ENCODE data around the gene DNAJB8. TPM values are rescaled to one million over a fixed set of nuclear protein-coding genes. Genes with fewer than 3 reads are reported as not detected.

DNAJB8 gene
- total RNA-seq = not detected in 2 replicates

GRCh38 chr3:128466840-128467541 lies at the start of gene DNAJB8:
DNAJB8 (minus strand) TSS chr3:128466890; CDS start chr3:128463245, 3,645 bp downstream.
- H3K9me3 Mint-ChIP-seq = no peaks in the 10 kb centered on the region
- H3K27me3 Mint-ChIP-seq (ENCODE audit: low read depth) = peaks cover 22% of the 10 kb centered on the region
- no peaks in the 10 kb centered on the region for H3K36me3 Mint-ChIP-seq (ENCODE audit: low read depth)
- H3K4me1 Mint-ChIP-seq (ENCODE audit: low read depth) = peaks cover 16% of the 10 kb centered on the region
- no peak within 1 kb of the TSS for H3K4me3 Mint-ChIP-seq (ENCODE audit: low read depth)
- intact Hi-C loops (cut with micrococcal nuclease) = no loop called here
- peak; percentile 16 for DNase-seq (ENCODE audit: low spot score)
- no peak within 1 kb of the TSS for H3K27ac Mint-ChIP-seq

DNA sequence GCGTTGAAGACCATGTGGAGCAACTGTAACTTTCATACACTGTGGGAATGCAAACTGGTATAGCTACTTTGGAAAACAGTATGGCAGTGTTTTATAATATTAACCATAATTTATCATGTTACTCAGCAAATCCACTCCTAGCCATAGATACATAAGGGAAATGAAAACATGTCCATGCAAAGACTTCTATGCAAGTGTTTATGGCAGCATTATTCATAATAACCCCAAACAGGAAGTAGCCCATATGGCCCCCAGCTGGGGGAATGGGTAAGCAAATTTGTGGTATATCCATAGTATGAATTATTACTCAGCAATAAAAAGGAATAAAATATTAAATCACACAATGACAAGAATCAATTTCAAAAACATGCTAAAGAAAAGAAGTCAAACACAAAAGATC lies 49.3 kb upstream of the DNAJB8 start:
- intact Hi-C loops (cut with micrococcal nuclease) = no loop called here
- H3K27me3 Mint-ChIP-seq (ENCODE audit: low read depth) = peaks cover 28% of the 10 kb centered on the region
- H3K9me3 Mint-ChIP-seq = peaks cover 21% of the 10 kb centered on the region
- no peak overlapping the region for H3K4me3 Mint-ChIP-seq (ENCODE audit: low read depth)
- H3K27ac Mint-ChIP-seq = no peak overlapping the region
- no peaks in the 10 kb centered on the region for H3K36me3 Mint-ChIP-seq (ENCODE audit: low read depth)
- DNase-seq (ENCODE audit: low spot score) = no peak
- H3K4me1 Mint-ChIP-seq (ENCODE audit: low read depth) = no peaks in the 10 kb centered on the region

- H3K4me3 Mint-ChIP-seq (ENCODE audit: low read depth) = no peak overlapping the region
- no peak for DNase-seq (ENCODE audit: low spot score)
- no peaks in the 10 kb centered on the region for H3K36me3 Mint-ChIP-seq (ENCODE audit: low read depth)
- intact Hi-C loops (cut with micrococcal nuclease) = no loop called here
- H3K27ac Mint-ChIP-seq = no peak overlapping the region
- peaks cover 4% of the 10 kb centered on the region for H3K9me3 Mint-ChIP-seq
- peaks cover 16% of the 10 kb centered on the region for H3K27me3 Mint-ChIP-seq (ENCODE audit: low read depth)
- H3K4me1 Mint-ChIP-seq (ENCODE audit: low read depth) = no peaks in the 10 kb centered on the region
Observed at GRCh38 chr3:128508852-128509251, 42.2 kb upstream of the DNAJB8 start.

- H3K4me1 Mint-ChIP-seq (ENCODE audit: low read depth) = no peaks in the 10 kb centered on the region
- no peak overlapping the region for H3K27ac Mint-ChIP-seq
- H3K4me3 Mint-ChIP-seq (ENCODE audit: low read depth) = no peak overlapping the region
- no peaks in the 10 kb centered on the region for H3K36me3 Mint-ChIP-seq (ENCODE audit: low read depth)
- peaks cover 17% of the 10 kb centered on the region for H3K27me3 Mint-ChIP-seq (ENCODE audit: low read depth)
- intact Hi-C loops (cut with micrococcal nuclease) = no loop called here
- H3K9me3 Mint-ChIP-seq = no peaks in the 10 kb centered on the region
- DNase-seq (ENCODE audit: low spot score) = no peak
Observed at GRCh38 chr3:128506754-128507153, 40.1 kb upstream of the DNAJB8 start.

- Mint-ChIP-seq H3K4me1 (ENCODE audit: low read depth) (no peaks in the 10 kb centered on the region), H3K4me3 (ENCODE audit: low read depth) (no peak overlapping the region), H3K27me3 (ENCODE audit: low read depth) (peaks cover 21% of the 10 kb centered on the region), H3K27ac (no peak overlapping the region), H3K9me3 (no peaks in the 10 kb centered on the region), H3K36me3 (ENCODE audit: low read depth) (no peaks in the 10 kb centered on the region)
- no peak for DNase-seq (ENCODE audit: low spot score)
- intact Hi-C loops (cut with micrococcal nuclease) = no loop called here
Observed at GRCh38 chr3:128505771-128506170, 39.1 kb upstream of the DNAJB8 start.

DNA sequence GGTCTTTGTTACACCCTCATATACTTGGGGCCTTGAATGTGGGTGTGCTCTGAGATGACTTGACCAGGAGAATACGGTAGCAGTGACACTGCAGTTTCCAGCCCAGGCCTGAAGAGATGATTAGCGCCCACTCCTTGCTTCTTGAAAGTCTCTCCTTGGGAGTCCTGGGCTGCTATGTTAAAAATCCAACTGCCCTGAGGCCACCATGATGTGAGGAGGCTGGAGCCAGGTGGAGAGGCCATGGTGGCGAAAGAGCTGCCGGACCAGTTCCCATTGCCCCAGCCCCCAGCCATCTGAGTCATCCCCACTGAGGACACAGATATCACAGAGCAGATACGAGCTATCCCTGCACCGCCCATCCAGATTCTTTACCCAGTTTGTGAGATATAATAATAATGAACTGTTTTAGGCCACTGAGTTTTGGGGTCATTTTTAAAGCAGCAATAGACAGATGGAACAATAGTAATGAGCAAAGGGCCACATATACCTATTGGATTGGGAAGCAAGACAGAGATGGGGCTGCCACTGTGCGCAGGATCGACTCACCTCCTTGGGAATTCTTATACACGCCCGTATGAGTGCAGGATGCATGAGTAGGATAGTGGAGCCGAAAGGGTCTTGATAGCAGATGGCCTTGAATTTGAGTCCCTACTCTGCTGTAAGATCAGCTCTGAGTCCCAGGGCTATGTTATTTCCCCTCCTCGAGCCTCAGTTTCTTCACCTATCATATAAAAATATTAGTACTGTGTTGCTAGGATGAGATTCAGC lies 38.5 kb upstream of the DNAJB8 start:
- Mint-ChIP-seq H3K9me3 (no peaks in the 10 kb centered on the region), H3K4me3 (ENCODE audit: low read depth) (no peak overlapping the region), H3K27ac (no peak overlapping the region), H3K36me3 (ENCODE audit: low read depth) (no peaks in the 10 kb centered on the region), H3K27me3 (ENCODE audit: low read depth) (peaks cover 20% of the 10 kb centered on the region), H3K4me1 (ENCODE audit: low read depth) (no peaks in the 10 kb centered on the region)
- no peak for DNase-seq (ENCODE audit: low spot score)
- intact Hi-C loops (cut with micrococcal nuclease) = no loop called here

DNA sequence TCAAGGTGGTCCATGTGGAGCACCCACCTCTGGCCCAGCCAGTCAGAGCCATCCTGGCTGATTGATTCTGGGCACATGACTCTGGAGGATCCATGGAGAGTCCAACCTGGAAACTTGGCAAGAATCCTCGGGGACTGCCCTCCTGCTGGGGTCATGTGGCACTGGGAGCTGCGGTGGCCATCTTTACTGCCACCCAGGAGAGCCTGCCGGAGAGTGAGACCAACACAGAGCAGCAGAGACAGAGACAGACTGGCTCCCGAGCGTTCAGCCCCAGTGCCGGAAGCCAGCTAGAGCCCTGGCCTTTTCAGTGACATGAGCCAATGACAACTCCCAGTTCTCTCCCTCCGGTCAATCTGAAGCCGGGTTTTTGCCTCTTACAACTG lies 37.8 kb upstream of the DNAJB8 start:
- H3K4me3 Mint-ChIP-seq (ENCODE audit: low read depth) = no peak overlapping the region
- H3K27me3 Mint-ChIP-seq (ENCODE audit: low read depth) = peaks cover 24% of the 10 kb centered on the region
- intact Hi-C loops (cut with micrococcal nuclease) = no loop called here
- H3K4me1 Mint-ChIP-seq (ENCODE audit: low read depth) = no peaks in the 10 kb centered on the region
- H3K9me3 Mint-ChIP-seq = no peaks in the 10 kb centered on the region
- H3K27ac Mint-ChIP-seq = no peak overlapping the region
- H3K36me3 Mint-ChIP-seq (ENCODE audit: low read depth) = no peaks in the 10 kb centered on the region
- DNase-seq (ENCODE audit: low spot score) = no peak

- H3K27ac Mint-ChIP-seq = no peak overlapping the region
- H3K4me3 Mint-ChIP-seq (ENCODE audit: low read depth) = no peak overlapping the region
- intact Hi-C loops (cut with micrococcal nuclease) = no loop called here
- no peaks in the 10 kb centered on the region for H3K9me3 Mint-ChIP-seq
- DNase-seq (ENCODE audit: low spot score) = no peak
- peaks cover 23% of the 10 kb centered on the region for H3K27me3 Mint-ChIP-seq (ENCODE audit: low read depth)
- no peaks in the 10 kb centered on the region for H3K4me1 Mint-ChIP-seq (ENCODE audit: low read depth)
- no peaks in the 10 kb centered on the region for H3K36me3 Mint-ChIP-seq (ENCODE audit: low read depth)
Observed at GRCh38 chr3:128503751-128504532, 37.3 kb upstream of the DNAJB8 start.

DNA sequence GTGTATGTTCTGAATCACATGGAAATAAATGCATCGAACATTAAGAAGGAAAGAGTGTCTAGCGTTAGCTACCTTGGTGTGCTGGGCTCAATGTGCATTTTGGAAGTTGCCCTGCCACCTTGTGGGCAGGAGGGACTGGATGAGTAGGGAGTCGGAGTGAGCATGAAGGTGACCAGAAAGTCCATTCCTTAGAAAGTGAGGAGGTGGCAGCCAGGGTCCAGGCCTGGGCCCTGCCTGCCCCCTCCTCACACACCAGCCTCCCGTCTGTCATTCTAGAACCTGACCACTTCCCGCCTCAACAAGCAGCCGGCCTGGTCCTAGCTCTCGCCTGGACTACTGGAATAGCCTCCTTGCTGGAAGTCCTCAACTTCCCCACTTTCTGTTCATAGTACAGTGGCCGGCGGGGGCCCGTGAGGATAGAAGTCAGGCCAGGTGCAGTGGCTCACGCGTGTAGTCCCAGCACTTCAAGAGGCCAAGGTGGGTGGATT lies 36.5 kb upstream of the DNAJB8 start:
- Mint-ChIP-seq H3K36me3 (ENCODE audit: low read depth) (no peaks in the 10 kb centered on the region), H3K4me1 (ENCODE audit: low read depth) (peaks cover 2% of the 10 kb centered on the region), H3K27ac (no peak overlapping the region), H3K4me3 (ENCODE audit: low read depth) (no peak overlapping the region), H3K27me3 (ENCODE audit: low read depth) (peaks cover 30% of the 10 kb centered on the region), H3K9me3 (no peaks in the 10 kb centered on the region)
- DNase-seq (ENCODE audit: low spot score) = no peak
- intact Hi-C loops (cut with micrococcal nuclease) = no loop called here

DNA sequence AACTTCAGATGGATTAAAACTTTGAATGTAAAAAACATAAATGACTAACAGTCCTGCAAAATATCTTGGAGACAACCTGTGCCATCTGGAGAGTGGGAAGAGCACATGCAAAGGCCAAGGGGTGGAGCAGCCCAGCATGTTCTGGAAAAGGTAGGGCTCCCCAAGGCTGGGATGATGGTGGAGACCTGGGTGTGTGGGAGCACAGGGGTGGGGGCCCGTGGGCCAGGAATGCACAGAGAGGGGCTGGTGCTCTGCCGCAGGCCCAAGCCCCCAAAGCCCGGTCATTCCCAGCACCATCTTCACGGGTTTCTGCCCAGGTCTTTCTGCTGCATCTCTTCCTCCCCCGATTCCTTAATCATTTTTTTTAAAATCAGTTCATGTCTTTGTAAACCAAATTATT lies 36.0 kb upstream of the DNAJB8 start:
- H3K27me3 Mint-ChIP-seq (ENCODE audit: low read depth) = peaks cover 30% of the 10 kb centered on the region
- no peaks in the 10 kb centered on the region for H3K9me3 Mint-ChIP-seq
- H3K4me3 Mint-ChIP-seq (ENCODE audit: low read depth) = no peak overlapping the region
- intact Hi-C loops (cut with micrococcal nuclease) = no loop called here
- no peaks in the 10 kb centered on the region for H3K36me3 Mint-ChIP-seq (ENCODE audit: low read depth)
- H3K27ac Mint-ChIP-seq = no peak overlapping the region
- no peak for DNase-seq (ENCODE audit: low spot score)
- peaks cover 2% of the 10 kb centered on the region for H3K4me1 Mint-ChIP-seq (ENCODE audit: low read depth)

DNA sequence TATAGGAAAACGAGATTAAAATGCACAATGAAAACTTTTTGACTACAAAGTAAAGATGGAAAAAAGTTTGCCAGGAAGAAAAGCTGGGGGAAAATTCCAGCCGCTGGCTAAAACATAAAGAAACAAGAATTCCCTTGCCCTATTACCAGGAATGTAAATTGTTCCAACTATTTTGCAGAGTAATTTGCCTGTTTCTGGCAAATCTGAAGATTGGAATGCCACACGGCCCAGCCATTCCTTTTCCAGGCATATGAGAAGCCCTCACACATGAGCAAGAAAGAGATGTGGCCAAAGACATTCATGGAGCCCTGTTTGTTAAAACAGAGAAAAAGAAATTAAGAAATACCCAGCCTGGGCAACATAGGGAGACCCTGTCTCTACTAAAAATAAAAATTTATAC lies 34.7 kb upstream of the DNAJB8 start:
- no peak overlapping the region for H3K27ac Mint-ChIP-seq
- H3K4me1 Mint-ChIP-seq (ENCODE audit: low read depth) = peaks cover 6% of the 10 kb centered on the region
- peaks cover 37% of the 10 kb centered on the region for H3K27me3 Mint-ChIP-seq (ENCODE audit: low read depth)
- H3K4me3 Mint-ChIP-seq (ENCODE audit: low read depth) = no peak overlapping the region
- no peaks in the 10 kb centered on the region for H3K9me3 Mint-ChIP-seq
- intact Hi-C loops (cut with micrococcal nuclease) = no loop called here
- no peak for DNase-seq (ENCODE audit: low spot score)
- H3K36me3 Mint-ChIP-seq (ENCODE audit: low read depth) = no peaks in the 10 kb centered on the region

- no peak for DNase-seq (ENCODE audit: low spot score)
- no peak overlapping the region for H3K4me3 Mint-ChIP-seq (ENCODE audit: low read depth)
- H3K36me3 Mint-ChIP-seq (ENCODE audit: low read depth) = no peaks in the 10 kb centered on the region
- H3K27me3 Mint-ChIP-seq (ENCODE audit: low read depth) = peaks cover 43% of the 10 kb centered on the region
- no peaks in the 10 kb centered on the region for H3K9me3 Mint-ChIP-seq
- H3K27ac Mint-ChIP-seq = no peak overlapping the region
- intact Hi-C loops (cut with micrococcal nuclease) = no loop called here
- peaks cover 6% of the 10 kb centered on the region for H3K4me1 Mint-ChIP-seq (ENCODE audit: low read depth)
Observed at GRCh38 chr3:128500556-128500955, 33.9 kb upstream of the DNAJB8 start.
